Activated CD4-positive, alpha-beta T cell treated with anti-CD3 and anti-CD28 coated beads, Interleukin-2, amount 50 U/mL, for 16 hours (primary cell): Measurements from ENCODE around the gene RNF38.
"Not testable (repeated sequence)": the region's sequence is repeated elsewhere in the genome, so short reads cannot be mapped to it uniquely, and the experiment has no call there.

Experiments used
- DNase-seq: peaks from one replicate; pipeline ENCODE4 v3.0.0-alpha.2; 2020

RNF38 gene

DNA sequence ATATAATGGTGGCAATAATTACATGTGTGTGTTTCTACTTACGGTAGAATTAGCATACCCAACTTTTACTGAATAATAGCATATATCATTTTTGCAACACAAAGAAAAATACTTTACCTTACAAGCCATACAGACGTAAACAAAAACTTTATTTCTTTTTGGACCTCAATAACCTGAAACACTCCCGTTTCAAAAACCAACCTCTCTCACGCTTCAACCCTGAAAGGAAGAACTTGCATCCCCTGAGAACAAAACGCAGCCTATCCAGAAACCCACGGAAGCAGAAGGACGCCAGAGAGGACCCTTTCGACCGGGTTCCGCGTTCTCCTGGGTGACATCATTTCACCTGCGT, at the start of gene RNF38:
TSS of gene RNF38 (minus strand) at position 290 of the 352 bp plus-strand sequence. CDS start at position 129, 161 bp downstream.
- DNase-seq: no peak

- not testable (repeated sequence) for DNase-seq
Measured at GRCh38 chr9:36448555-36448954, 48.5 kb upstream of the RNF38 start.

DNA sequence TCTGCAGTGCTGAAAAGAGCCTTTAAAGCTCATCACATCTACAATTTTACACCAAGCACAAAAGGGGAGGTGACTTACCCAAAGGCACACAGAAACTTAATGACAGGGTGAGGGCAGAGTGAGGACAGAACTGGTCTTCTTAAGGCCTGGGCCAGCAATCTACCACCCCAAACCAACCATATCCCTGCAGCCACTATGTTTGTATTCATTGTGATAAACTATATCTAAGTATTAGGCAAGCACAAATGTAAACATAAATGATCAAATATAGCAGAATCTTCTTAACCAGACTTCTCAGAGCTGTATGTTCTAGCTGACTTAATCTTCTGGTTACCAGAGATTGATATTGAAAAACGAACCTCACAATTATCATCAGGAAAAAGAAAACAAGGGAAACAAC, 47.9 kb upstream of the RNF38 start:
- DNase-seq: no peak

DNA sequence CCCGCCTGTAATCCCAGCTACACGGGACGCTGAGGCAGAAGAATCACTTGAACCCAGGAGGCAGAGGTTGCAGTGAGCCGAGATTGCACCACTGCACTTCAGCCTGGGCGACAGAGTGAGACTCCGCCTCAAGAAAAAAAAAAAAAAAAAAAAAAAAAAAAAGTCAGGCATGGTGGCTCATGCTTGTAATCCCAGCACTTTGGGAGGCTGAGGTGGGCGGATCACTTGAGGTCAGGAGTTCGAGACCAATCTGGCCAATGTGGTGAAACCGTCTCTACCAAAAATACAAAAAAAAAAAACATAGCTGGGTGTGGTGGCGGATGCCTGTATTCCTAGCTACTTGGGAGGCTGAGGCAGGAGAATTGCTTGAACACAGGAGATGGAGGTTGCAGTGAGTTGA, 46.6 kb upstream of the RNF38 start:
- not testable (repeated sequence) for DNase-seq

DNA sequence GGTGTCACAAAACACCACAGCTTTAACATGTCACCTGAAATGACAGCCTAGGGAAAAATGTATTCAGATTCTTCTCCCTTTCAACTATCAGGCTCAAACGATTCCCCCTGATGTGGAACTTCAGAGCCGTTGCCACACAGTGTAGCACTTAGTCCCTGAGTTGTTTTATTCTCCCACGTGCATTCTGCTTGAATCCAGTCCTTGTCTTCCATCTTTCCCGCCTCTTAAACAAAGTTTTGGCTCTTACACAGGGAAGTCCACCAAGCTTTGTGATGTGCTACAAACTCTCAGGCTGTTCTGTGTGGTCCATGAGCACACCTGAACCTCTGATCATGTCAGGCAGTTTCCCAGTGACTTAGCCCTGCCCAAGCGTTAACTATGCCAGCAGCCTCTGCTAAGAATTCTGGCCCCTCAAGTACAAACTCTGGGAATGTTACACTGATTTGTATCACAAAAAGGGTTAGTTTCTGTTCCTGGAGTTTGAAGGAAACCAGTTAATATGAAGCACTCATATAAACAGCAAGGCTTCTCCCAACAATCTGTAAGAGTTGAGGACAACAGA, 45.8 kb upstream of the RNF38 start:
- no peak for DNase-seq

GRCh38 chr9:36444203-36444602, 44.1 kb upstream of the RNF38 start:
- DNase-seq: no peak

GRCh38 chr9:36443581-36443980, 43.5 kb upstream of the RNF38 start:
- DNase-seq: no peak

- DNase-seq: no peak
Measured at GRCh38 chr9:36442710-36443109, 42.6 kb upstream of the RNF38 start.

DNA sequence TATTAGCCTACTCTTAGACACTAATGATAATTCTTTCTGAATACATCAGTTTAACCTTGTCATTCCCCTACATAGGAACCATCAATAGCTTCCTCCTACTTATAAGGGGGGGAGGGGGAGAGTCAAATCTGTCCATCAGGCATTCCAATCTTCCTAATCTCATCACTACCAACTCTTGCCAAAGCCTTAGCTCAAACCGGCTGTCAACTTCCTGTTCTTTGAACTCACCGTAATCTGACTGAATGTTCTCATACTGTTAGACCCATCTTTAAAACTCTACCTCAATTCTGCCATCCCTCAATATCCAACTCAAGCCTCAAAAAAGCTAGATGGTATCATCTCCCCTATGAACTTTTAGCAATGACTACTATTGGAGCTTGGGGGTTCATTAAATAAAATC, 41.9 kb upstream of the RNF38 start:
- DNase-seq: no peak

GRCh38 chr9:36438536-36439236, 38.6 kb upstream of the RNF38 start:
- no peak for DNase-seq

- DNase-seq: no peak
Measured at GRCh38 chr9:36437790-36438189, 37.7 kb upstream of the RNF38 start.

DNA sequence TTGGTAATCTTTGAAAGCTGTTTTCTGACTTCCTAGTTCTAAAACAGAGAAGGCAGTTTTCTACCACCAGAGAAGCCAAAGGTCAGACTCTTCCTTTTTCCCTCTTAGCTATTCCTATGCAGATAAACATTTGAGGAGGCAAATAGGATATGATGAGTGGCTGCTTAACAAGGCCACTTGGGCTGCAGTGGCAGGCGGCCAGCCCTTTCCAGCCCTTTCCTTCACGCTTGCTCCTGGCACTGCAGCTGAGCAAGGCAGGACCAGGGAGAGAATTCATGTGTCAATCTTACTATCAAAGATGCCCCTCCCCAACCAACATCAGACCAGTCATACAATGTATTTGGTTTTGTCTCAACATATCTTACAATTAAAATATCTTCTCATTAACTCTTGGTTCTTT, 36.8 kb upstream of the RNF38 start:
- DNase-seq: no peak

DNA sequence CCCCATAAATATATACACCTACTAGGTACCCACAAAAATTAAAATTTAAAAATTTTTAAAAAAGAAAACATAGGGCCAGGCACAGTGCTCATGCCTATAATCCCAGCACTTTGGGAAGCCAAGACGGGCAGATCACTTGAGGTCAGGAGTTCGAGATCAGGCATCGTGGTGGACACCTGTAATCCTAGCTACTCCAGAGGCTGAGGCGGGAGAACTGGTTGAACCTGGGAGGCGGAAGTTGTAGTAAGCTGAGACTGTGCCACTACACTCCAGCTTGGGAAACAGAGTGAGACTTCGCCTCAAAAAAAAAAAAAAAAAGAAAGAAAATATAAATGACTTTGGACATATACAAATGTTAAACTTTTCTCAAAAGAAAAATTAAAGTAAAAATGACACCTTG, 33.3 kb upstream of the RNF38 start:
- no peak for DNase-seq

GRCh38 chr9:36431078-36431477, 31.0 kb upstream of the RNF38 start:
- DNase-seq: no peak

- DNase-seq: no peak
Measured at GRCh38 chr9:36426945-36427344, 26.9 kb upstream of the RNF38 start.

DNA sequence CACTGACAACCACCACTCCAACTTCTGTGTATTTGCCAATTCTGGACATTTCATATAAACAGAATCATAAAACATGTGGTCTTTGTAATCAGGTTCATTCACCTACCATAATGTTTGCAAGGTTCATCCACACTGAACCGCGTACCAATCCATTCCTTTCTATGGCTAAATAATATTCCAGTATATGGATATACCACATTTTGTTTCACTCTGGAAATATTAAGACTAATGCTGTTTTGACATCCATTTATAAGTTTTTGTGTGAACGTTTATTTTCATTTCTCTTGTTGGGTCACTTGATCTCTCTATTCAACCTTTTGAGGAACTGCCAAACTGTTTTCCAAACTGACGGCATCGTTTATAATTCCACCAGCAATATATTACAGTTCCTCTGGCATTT, 26.3 kb upstream of the RNF38 start:
- DNase-seq: no peak

- no peak for DNase-seq
Measured at GRCh38 chr9:36424289-36425055, 24.4 kb upstream of the RNF38 start.

- no peak for DNase-seq
Measured at GRCh38 chr9:36423206-36423605, 23.1 kb upstream of the RNF38 start.

DNA sequence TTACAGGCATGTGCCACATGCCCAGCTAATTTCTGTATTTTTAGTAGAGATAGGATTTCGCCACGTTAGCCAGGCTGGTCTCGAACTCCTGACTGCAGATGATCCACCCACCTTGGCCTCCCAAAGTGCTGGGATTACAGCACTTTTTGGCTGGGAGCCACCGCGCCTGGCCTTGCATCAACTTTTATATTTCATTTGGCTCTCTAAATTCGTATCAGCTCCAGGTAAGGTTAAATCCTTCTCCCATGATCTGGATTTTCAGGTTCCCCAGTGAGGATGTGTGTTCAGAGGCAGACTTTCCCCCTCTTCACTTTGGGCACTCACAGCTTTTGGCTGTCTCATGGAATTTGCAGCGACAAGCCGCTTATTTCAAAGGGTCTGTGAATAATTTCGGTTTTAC, 16.8 kb upstream of the RNF38 start:
- DNase-seq: no peak

- DNase-seq: no peak
Measured at GRCh38 chr9:36415822-36416525, 15.9 kb upstream of the RNF38 start.

- DNase-seq: not testable (repeated sequence)
Measured at GRCh38 chr9:36411410-36411809, 11.3 kb upstream of the RNF38 start.

GRCh38 chr9:36409076-36409475, 9.0 kb upstream of the RNF38 start:
- not testable (repeated sequence) for DNase-seq

- DNase-seq: peak; percentile 71
Measured at GRCh38 chr9:36407122-36407723, 7.2 kb upstream of the RNF38 start.
